ENCODE data around the gene C15orf40. TPM values are rescaled to one million over a fixed set of nuclear protein-coding genes. Genes with fewer than 3 reads are reported as not detected.

Gene C15orf40
- total and polyA plus RNA-seq, 2 of the 13 experiments (the other 11 are each of a cell fraction or from before 2014, with no cell fraction given): 24.0 to 26.3 TPM

DNA sequence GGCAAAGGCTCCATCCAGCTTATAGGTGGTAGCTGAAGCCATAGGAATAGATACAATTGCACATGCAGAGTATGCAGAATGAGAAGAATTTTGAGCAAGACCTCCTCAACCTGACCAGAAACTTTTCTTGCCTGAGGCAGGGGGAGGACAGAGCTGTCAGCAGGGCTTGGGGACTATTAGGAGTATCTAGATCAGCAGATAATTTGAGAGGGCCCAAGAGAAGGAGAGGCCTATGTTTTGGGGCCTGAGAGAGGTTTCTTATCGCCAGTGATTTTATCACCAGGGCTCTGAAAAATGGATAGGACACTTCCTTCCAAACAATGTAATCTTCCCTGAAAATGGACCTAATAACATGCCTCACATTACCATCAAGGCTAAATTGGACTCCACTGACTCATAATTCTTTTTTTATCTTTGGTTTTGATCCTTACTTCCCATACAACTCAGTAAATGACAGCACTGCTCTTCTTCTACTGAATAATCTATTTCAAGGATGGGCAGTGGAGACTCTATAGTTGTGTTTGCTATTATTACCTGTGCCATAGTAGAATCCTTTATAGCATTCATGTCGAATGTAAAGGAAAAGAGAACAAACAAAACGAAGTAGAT lies 41.3 kb downstream of the C15orf40 start:
- H3K4me1 ChIP-seq (ENCODE audit: insufficient read depth, low read length): peaks cover 15% of the 10 kb centered on the region
- intact Hi-C loops (cut with micrococcal nuclease; ENCODE audit: unreplicated experiment) (no loop called here), in situ Hi-C loops (cut with HindIII; ENCODE audit: extremely low pct_ligation_motif_present, low pct_unique_long_range_greater_than_20kb) (no loop called here)
- no peak for ATAC-seq
- no peaks in the 10 kb centered on the region for H3K27me3 ChIP-seq (ENCODE audit: control insufficient read depth in 1 of 2, insufficient read depth in 2 of 2, low read length in 2 of 2)
- no peak overlapping the region for H3K4me2 ChIP-seq (ENCODE audit: low read depth, low read length)
- no peaks in the 10 kb centered on the region for H3K9me3 ChIP-seq (ENCODE audit: low read length)
- BruUV-seq (replicated peaks): no TSS peak
- DNase-seq (ENCODE audit: low spot score): no peak
- H3K4me3 ChIP-seq (replicated peaks in 1 of 3; ENCODE audit: insufficient read depth in 1 of 3, low read depth in 2 of 3, low read length in 3 of 3): no peak overlapping the region
- no peak overlapping the region for H2AFZ ChIP-seq (ENCODE audit: low read length)
- ChIA-PET CTCF (ENCODE audit: low intra/inter-chr PET ratio, low total read pairs) (no interaction called here), POLR2A (no interaction called here)
- no peak overlapping the region for H3K9ac ChIP-seq (ENCODE audit: insufficient read depth, low read depth, low read length)
- no peak for FAIRE-seq
- TF ChIP-seq ZNF317 (CRISPR knock-in tag; IDR thresholded peaks at IDR 0.05) (no peak), HES4 (CRISPR knock-in tag; IDR thresholded peaks at IDR 0.05; ENCODE audit: borderline replicate concordance) (no peak), MIER2 (CRISPR knock-in tag; IDR thresholded peaks at IDR 0.05) (no peak), KAT7 (CRISPR knock-in tag; IDR thresholded peaks at IDR 0.05; ENCODE audit: borderline replicate concordance) (no peak), KDM5A (IDR thresholded peaks at IDR 0.05; ENCODE audit: borderline replicate concordance, low read length) (no peak), ZNF550 (CRISPR knock-in tag; IDR thresholded peaks at IDR 0.05; ENCODE audit: borderline replicate concordance) (no peak), ZNF33B (CRISPR knock-in tag; IDR thresholded peaks at IDR 0.05) (no peak), ZNF264 (CRISPR knock-in tag; IDR thresholded peaks at IDR 0.05) (no peak), ZSCAN25 (CRISPR knock-in tag; IDR thresholded peaks at IDR 0.05) (no peak), ZNF703 (CRISPR knock-in tag; IDR thresholded peaks at IDR 0.05; ENCODE audit: borderline replicate concordance) (no peak)
- TF ChIP-seq, protein P1, sequence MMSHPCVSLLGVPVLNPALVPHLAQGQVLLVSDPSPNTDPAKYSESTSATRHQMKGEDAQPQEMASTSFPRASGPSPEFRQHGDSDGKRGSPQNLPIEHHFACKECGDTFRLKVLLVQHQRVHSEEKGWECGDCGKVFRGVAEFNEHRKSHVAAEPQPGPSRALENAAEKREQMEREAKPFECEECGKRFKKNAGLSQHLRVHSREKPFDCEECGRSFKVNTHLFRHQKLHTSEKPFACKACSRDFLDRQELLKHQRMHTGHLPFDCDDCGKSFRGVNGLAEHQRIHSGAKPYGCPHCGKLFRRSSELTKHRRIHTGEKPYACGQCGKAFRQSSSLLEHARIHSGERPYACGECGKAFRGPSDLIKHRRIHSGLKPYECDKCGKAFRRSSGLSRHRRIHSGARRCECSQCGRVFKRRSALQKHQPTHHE (CRISPR knock-in tag; IDR thresholded peaks at IDR 0.05; ENCODE audit: borderline replicate concordance): no peak
- TF ChIP-seq, protein P2, sequence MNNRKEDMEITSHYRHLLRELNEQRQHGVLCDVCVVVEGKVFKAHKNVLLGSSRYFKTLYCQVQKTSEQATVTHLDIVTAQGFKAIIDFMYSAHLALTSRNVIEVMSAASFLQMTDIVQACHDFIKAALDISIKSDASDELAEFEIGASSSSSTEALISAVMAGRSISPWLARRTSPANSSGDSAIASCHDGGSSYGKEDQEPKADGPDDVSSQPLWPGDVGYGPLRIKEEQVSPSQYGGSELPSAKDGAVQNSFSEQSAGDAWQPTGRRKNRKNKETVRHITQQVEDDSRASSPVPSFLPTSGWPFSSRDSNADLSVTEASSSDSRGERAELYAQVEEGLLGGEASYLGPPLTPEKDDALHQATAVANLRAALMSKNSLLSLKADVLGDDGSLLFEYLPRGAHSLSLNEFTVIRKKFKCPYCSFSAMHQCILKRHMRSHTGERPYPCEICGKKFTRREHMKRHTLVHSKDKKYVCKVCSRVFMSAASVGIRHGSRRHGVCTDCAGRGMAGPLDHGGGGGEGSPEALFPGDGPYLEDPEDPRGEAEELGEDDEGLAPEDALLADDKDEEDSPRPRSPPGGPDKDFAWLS (CRISPR knock-in tag; IDR thresholded peaks at IDR 0.05; ENCODE audit: borderline replicate concordance): no peak
- H4K20me1 ChIP-seq (ENCODE audit: insufficient read depth, low read length): no peaks in the 10 kb centered on the region
- WGBS (ENCODE audit: low lambda C conversion rate): 23% methylated on average over 3 of the region's 3 CpGs
- H3K79me2 ChIP-seq (ENCODE audit: insufficient read depth, low read length): no peaks in the 10 kb centered on the region
- no peaks in the 10 kb centered on the region for H3K36me3 ChIP-seq (replicated peaks in 1 of 2; ENCODE audit: control insufficient read depth in 1 of 2, insufficient read depth in 2 of 2, low read length in 2 of 2)
- no peak overlapping the region for H3K27ac ChIP-seq (ENCODE audit: extremely low read length, insufficient read depth, low read length)

Measured in HepG2 (cell line).